Lower lobe of right lung (tissue), 2 donors: ENCODE data around the gene LRRC8B. TPM values are rescaled to one million over a fixed set of nuclear protein-coding genes. Genes with fewer than 3 reads are reported as not detected.

Experiments used
- ATAC-seq, 2 donors: fragments of 200-7000 bp; cut with Tn5 transposase; one replicate each; pipeline ENCODE4 v1.9.1; 2020 to 2022; ENCODE audit warnings: mild to moderate bottlenecking in 2 of 2, moderate library complexity in 2 of 2
- DNase-seq: peaks from one replicate; pipeline ENCODE4 v3.0.0-alpha.2; 2020
- H3K27ac ChIP-seq: fragments of 200-600 bp; one replicate; pipeline ENCODE4 v1.8.0; 2022
- H3K27me3 ChIP-seq: fragments of 200-600 bp; one replicate; pipeline ENCODE4 v1.8.0; 2022; ENCODE audit warnings: low read depth
- H3K36me3 ChIP-seq: fragments of 200-600 bp; one replicate; pipeline ENCODE4 v1.8.0; 2022; ENCODE audit warnings: mild to moderate bottlenecking
- H3K4me1 ChIP-seq: fragments of 200-600 bp; one replicate; pipeline ENCODE4 v1.8.0; 2022
- H3K4me3 ChIP-seq: fragments of 200-600 bp; one replicate; pipeline ENCODE4 v1.8.0; 2022; ENCODE audit warnings: mild to moderate bottlenecking
- H3K9me3 ChIP-seq: fragments of 200-600 bp; one replicate; pipeline ENCODE4 v1.8.0; 2022
- CTCF ChIP-seq: fragments of 200-600 bp; IDR thresholded peaks from one replicate; pipeline ENCODE4 v1.8.0; 2022; ENCODE audit warnings: antibody characterized with exemption, mild to moderate bottlenecking
- intact Hi-C: fragments of 100-400 bp; cut with DNase I; formaldehyde crosslinking; loops from one replicate; pipeline ENCODE4 v1.11.0; 2022
- total RNA-seq: library from RNA; stranded (reverse); fragmentation: NEBNext Ultra II Directional; extraction: Animal tissue kit (Norgen Biotek cat#: 25700); gene quantifications from one replicate; pipeline ENCODE4 v1.2.1, GENCODE V29; 2021
- donor health status: DM: no; HTN: yes; CAD: no; lungs with severe emphysema.

Gene LRRC8B
- total RNA-seq, 1 donor from 2014 or later = 16.4 TPM

- Histone ChIP-seq H3K4me1 (peaks cover 30% of the 10 kb centered on the region), H3K27ac (no peak overlapping the region), H3K36me3 (no peaks in the 10 kb centered on the region), H3K9me3 (no peaks in the 10 kb centered on the region), H3K27me3 (no peaks in the 10 kb centered on the region), H3K4me3 (no peak overlapping the region)
- DNase-seq (no peak), ATAC-seq (no peak)
- no peak for TF ChIP-seq CTCF
- intact Hi-C loops = no loop called here
These were observed 33.3 kb downstream of the LRRC8B start for GRCh38 chr1:89557956-89558355.

GRCh38 chr1:89563957-89564604, 39.5 kb downstream of the LRRC8B start:
- ATAC-seq (no peak), DNase-seq (no peak)
- Histone ChIP-seq H3K36me3 (no peaks in the 10 kb centered on the region), H3K27me3 (no peaks in the 10 kb centered on the region), H3K4me3 (no peak overlapping the region), H3K4me1 (peaks cover 18% of the 10 kb centered on the region), H3K27ac (no peak overlapping the region), H3K9me3 (no peaks in the 10 kb centered on the region)
- intact Hi-C loops = no loop called here
- TF ChIP-seq CTCF = no peak

- Histone ChIP-seq H3K9me3 (no peaks in the 10 kb centered on the region), H3K36me3 (no peaks in the 10 kb centered on the region), H3K4me3 (no peak overlapping the region), H3K27me3 (no peaks in the 10 kb centered on the region), H3K4me1 (peaks cover 18% of the 10 kb centered on the region), H3K27ac (no peak overlapping the region)
- no peak for TF ChIP-seq CTCF
- intact Hi-C loops = no loop called here
- peak in 1 of 2 donors; percentile 56 for ATAC-seq
- DNase-seq = no peak
These were observed 40.9 kb downstream of the LRRC8B start for GRCh38 chr1:89565521-89565920.

- H3K4me1 ChIP-seq = peaks cover 18% of the 10 kb centered on the region
- ATAC-seq = peak; percentile 89 to 96
- no peaks in the 10 kb centered on the region for H3K9me3 ChIP-seq
- no peaks in the 10 kb centered on the region for H3K36me3 ChIP-seq
- peak overlapping the region; percentile 50 for H3K27ac ChIP-seq
- peak overlapping the region; percentile 5 for H3K4me3 ChIP-seq
- H3K27me3 ChIP-seq = no peaks in the 10 kb centered on the region
- intact Hi-C loops = no loop called here
- peak; percentile 66 for DNase-seq
- TF ChIP-seq CTCF = no peak
These were observed 42.1 kb downstream of the LRRC8B start for GRCh38 chr1:89566761-89567174.

- DNase-seq = no peak
- no peak overlapping the region for H3K27ac ChIP-seq
- intact Hi-C loops = no loop called here
These were observed 43.2 kb downstream of the LRRC8B start for GRCh38 chr1:89567797-89568196.

More at GRCh38 chr1:89567797-89568196, 43.2 kb downstream of the LRRC8B start:
- no peak overlapping the region for H3K4me3 ChIP-seq
- TF ChIP-seq CTCF = no peak
- ATAC-seq = no peak
- no peaks in the 10 kb centered on the region for H3K9me3 ChIP-seq
- no peaks in the 10 kb centered on the region for H3K36me3 ChIP-seq
- H3K4me1 ChIP-seq = peaks cover 18% of the 10 kb centered on the region
- no peaks in the 10 kb centered on the region for H3K27me3 ChIP-seq
